H9 (cell line): ENCODE measurements around the gene LRRC7. TPM values are rescaled to one million over a fixed set of nuclear protein-coding genes. Genes with fewer than 3 reads are reported as not detected.

Source experiments
- DNase-seq: peaks from one replicate; pipeline ENCODE4 v3.0.0-alpha.2; 2017
- H2AFZ ChIP-seq: one replicate; pipeline ENCODE4 v1.6.1; 2013; ENCODE audit warnings: mild to moderate bottlenecking, low read length, control low read depth, moderate library complexity
- H2AK5ac ChIP-seq: 2 replicates; pipeline ENCODE4 v1.6.1; 2013; ENCODE audit warnings: low read length, control low read depth, mixed read lengths; ENCODE audit not compliant: insufficient read length
- H2BK120ac ChIP-seq: one replicate; pipeline ENCODE4 v1.6.1; 2013; ENCODE audit warnings: low read depth, mild to moderate bottlenecking, low read length, control low read depth, inconsistent platforms; ENCODE audit not compliant: poor library complexity, severe bottlenecking
- H2BK12ac ChIP-seq: 2 replicates; pipeline ENCODE4 v1.6.1; 2013; ENCODE audit warnings: low read length, control low read depth, mixed read lengths, low read depth; ENCODE audit not compliant: insufficient read length
- H2BK15ac ChIP-seq: 2 replicates; pipeline ENCODE4 v1.6.1; 2013; ENCODE audit warnings: low read depth, low read length, control low read depth
- H2BK20ac ChIP-seq: one replicate; pipeline ENCODE4 v1.6.1; 2013; ENCODE audit warnings: low read depth, mild to moderate bottlenecking, low read length, control low read depth, inconsistent platforms; ENCODE audit not compliant: poor library complexity, severe bottlenecking
- H2BK5ac ChIP-seq: 2 replicates; pipeline ENCODE4 v1.6.1; 2013; ENCODE audit warnings: low read length, control low read depth, mixed read lengths; ENCODE audit not compliant: insufficient read length
- H3K14ac ChIP-seq: 2 replicates; pipeline ENCODE4 v1.6.1; 2013; ENCODE audit warnings: low read length, control low read depth; ENCODE audit not compliant: insufficient read depth
- H3K18ac ChIP-seq: 2 replicates; pipeline ENCODE4 v1.6.1; 2013; ENCODE audit warnings: low read depth, mild to moderate bottlenecking, mixed read lengths, low read length, control low read depth; ENCODE audit not compliant: insufficient read length
- H3K23ac ChIP-seq: 2 replicates; pipeline ENCODE4 v1.6.1; 2013; ENCODE audit warnings: low read length, control low read depth, mixed read lengths, low read depth; ENCODE audit not compliant: insufficient read length
- H3K23me2 ChIP-seq: 2 replicates; pipeline ENCODE4 v1.6.1; 2013; ENCODE audit warnings: low read depth, mild to moderate bottlenecking, mixed read lengths, low read length, control low read depth; ENCODE audit not compliant: insufficient read length, poor library complexity, severe bottlenecking
- H3K27ac ChIP-seq: 2 replicates; pipeline ENCODE4 v1.5.1; 2013; ENCODE audit warnings: low read length, control low read depth, mixed read lengths, low read depth; ENCODE audit not compliant: insufficient read length
- H3K27me3 ChIP-seq: 2 replicates; pipeline ENCODE4 v1.6.1; 2013; ENCODE audit warnings: low read length, control low read depth, inconsistent platforms; ENCODE audit not compliant: insufficient read depth
- H3K4ac ChIP-seq: 2 replicates; pipeline ENCODE4 v1.6.1; 2013; ENCODE audit warnings: low read depth, mild to moderate bottlenecking, control low read depth, inconsistent platforms, low read length, moderate library complexity
- H3K4me1 ChIP-seq: 2 replicates; pipeline ENCODE4 v1.6.1; 2013; ENCODE audit warnings: low read length, control low read depth, inconsistent platforms; ENCODE audit not compliant: insufficient read depth
- H3K4me2 ChIP-seq: 2 replicates; pipeline ENCODE4 v1.6.1; 2013; ENCODE audit warnings: low read length, control low read depth, mixed read lengths; ENCODE audit not compliant: insufficient read length, insufficient read depth
- H3K56ac ChIP-seq: 2 replicates; pipeline ENCODE4 v1.6.1; 2013; ENCODE audit warnings: low read depth, mild to moderate bottlenecking, mixed read lengths, low read length, control low read depth; ENCODE audit not compliant: insufficient read length
- H3K79me1 ChIP-seq: 2 replicates; pipeline ENCODE4 v1.6.1; 2013; ENCODE audit warnings: low read depth, mild to moderate bottlenecking, moderate library complexity, low read length, control low read depth, inconsistent platforms; ENCODE audit not compliant: insufficient read depth, poor library complexity, severe bottlenecking
- H3K79me2 ChIP-seq: 2 replicates; pipeline ENCODE4 v1.6.1; 2013; ENCODE audit warnings: low read length, control low read depth, inconsistent platforms; ENCODE audit not compliant: insufficient read depth
- H3K9ac ChIP-seq: 2 replicates; pipeline ENCODE4 v1.6.1; 2013; ENCODE audit warnings: low read length, control low read depth, mixed read lengths; ENCODE audit not compliant: insufficient read length; ENCODE audit errors: extremely low read depth
- H3K9me3 ChIP-seq: one replicate; pipeline ENCODE4 v1.6.1; 2013; ENCODE audit warnings: low read depth, low read length, inconsistent platforms; ENCODE audit not compliant: control insufficient read depth
- H3T11ph ChIP-seq: one replicate; pipeline ENCODE4 v1.6.1; 2013; ENCODE audit warnings: mild to moderate bottlenecking, low read length, control low read depth, inconsistent platforms
- H4K20me1 ChIP-seq: one replicate; pipeline ENCODE4 v1.6.1; 2013; ENCODE audit not compliant: control insufficient read depth, insufficient read length, insufficient read depth
- H4K5ac ChIP-seq: 2 replicates; pipeline ENCODE4 v1.6.1; 2013; ENCODE audit warnings: low read depth, mild to moderate bottlenecking, mixed read lengths, low read length, control low read depth; ENCODE audit not compliant: insufficient read length
- H4K8ac ChIP-seq: replicated peaks from 2 replicates; pipeline ENCODE4 v1.6.1; 2013; ENCODE audit warnings: low read length, control low read depth, mixed read lengths, low read depth; ENCODE audit not compliant: insufficient read length
- H4K91ac ChIP-seq: 2 replicates; pipeline ENCODE4 v1.6.1; 2013; ENCODE audit warnings: low read depth, mild to moderate bottlenecking, moderate library complexity, mixed read lengths, low read length, control low read depth; ENCODE audit not compliant: insufficient read length
- H3K27ac Mint-ChIP-seq, 3 experiments: 2 replicates in 2 of 3; 3 replicates in 1 of 3; pipeline ENCODE4 v1.8.0; 2020 to 2021; ENCODE audit warnings: mixed read lengths in 3 of 3, mild to moderate bottlenecking in 1 of 3, moderate library complexity in 1 of 3
- H3K27me3 Mint-ChIP-seq: 2 replicates; pipeline ENCODE4 v1.8.0; 2021; ENCODE audit warnings: low read depth, mild to moderate bottlenecking, moderate library complexity, mixed read lengths
- H3K36me3 Mint-ChIP-seq, 3 experiments: 2 replicates in 2 of 3; 3 replicates in 1 of 3; pipeline ENCODE4 v1.8.0; 2020 to 2021; ENCODE audit warnings: low read depth in 3 of 3, mixed read lengths in 3 of 3; ENCODE audit not compliant: insufficient read depth in 1 of 3
- H3K4me1 Mint-ChIP-seq, 2 experiments: 2 replicates each; pipeline ENCODE4 v1.8.0; 2020; ENCODE audit warnings: mixed read lengths in 2 of 2
- H3K4me3 Mint-ChIP-seq, 2 experiments: 2 replicates in 1 of 2; 3 replicates in 1 of 2; pipeline ENCODE4 v1.8.0; 2020 to 2021; ENCODE audit warnings: mild to moderate bottlenecking in 2 of 2, mixed read lengths in 2 of 2, moderate library complexity in 1 of 2
- H3K9me3 Mint-ChIP-seq, 2 experiments: 2 replicates in 1 of 2; 3 replicates in 1 of 2; pipeline ENCODE4 v1.8.0; 2020; ENCODE audit warnings: mild to moderate bottlenecking in 2 of 2, mixed read lengths in 2 of 2, moderate library complexity in 1 of 2
- WGBS: extraction: QIAGEN DNeasy Blood & Tissue Kit; methylation state at CpG from one replicate; pipeline ENCODE4 v1.1.7; 2013; ENCODE audit warnings: missing lambda C conversion rate, low lambda C conversion rate, mixed read lengths; ENCODE audit not compliant: insufficient read length; ENCODE audit errors: extremely low coverage; 5-methylcytosine and 5-hydroxymethylcytosine counted together
- total RNA-seq: library from RNA; stranded (reverse); gene quantifications from 2 replicates; pipeline ENCODE4 v1.2.1, GENCODE V29; 2021
- TF ChIP-seq, protein P1 (sequence below): fragments of 200-600 bp; sonication (generic); conservative IDR thresholded peaks from 3 replicates; pipeline ENCODE4 v1.8.0; 2021; ENCODE audit warnings: antibody characterized with exemption, mild to moderate bottlenecking

LRRC7 gene
- total RNA-seq, 1 experiment from 2014 or later: not detected

DNA sequence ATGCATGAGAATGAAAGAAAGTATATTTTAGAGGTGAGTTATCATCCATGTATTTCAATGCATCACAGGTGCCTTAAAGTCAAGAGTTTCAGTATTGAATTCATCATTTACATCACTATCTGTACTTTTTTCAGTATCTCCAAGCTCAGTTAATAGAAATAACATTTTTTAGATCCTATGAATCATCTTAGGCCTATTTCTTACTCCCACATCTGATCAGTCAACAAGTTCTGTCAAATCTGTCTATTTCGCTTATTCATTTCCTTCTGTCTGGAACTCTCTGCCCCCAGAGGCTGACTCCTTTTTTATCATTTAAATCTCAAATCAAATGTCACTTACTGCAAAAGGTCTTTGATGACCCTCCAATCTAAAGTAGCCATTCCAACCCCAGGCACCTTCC lies 295.2 kb downstream of the LRRC7 start:
- no peak overlapping the region for H3K27ac Mint-ChIP-seq
- no peak overlapping the region for H4K8ac ChIP-seq
- no CpG with 5 or more reads among the region's 1 CpG for WGBS
- no peaks in the 10 kb centered on the region for H3K27me3 ChIP-seq
- H2BK5ac ChIP-seq: no peak overlapping the region
- H2BK120ac ChIP-seq: no peak overlapping the region
- no peak overlapping the region for H3K4ac ChIP-seq
- H4K5ac ChIP-seq: no peak overlapping the region
- H3K4me3 Mint-ChIP-seq: no peak overlapping the region
- H2AFZ ChIP-seq: no peak overlapping the region
- H3K23me2 ChIP-seq: no peaks in the 10 kb centered on the region
- peaks cover 7 to 8% of the 10 kb centered on the region in 2 experiments for H3K4me1 Mint-ChIP-seq
- no peak for DNase-seq
- no peaks in the 10 kb centered on the region for H3K9me3 Mint-ChIP-seq
- H2BK20ac ChIP-seq: no peak overlapping the region
- no peaks in the 10 kb centered on the region; the same call in 1 of the 2 replicates for H3K4me1 ChIP-seq
- H3K4me2 ChIP-seq: no peak overlapping the region
- H3K27me3 Mint-ChIP-seq: no peaks in the 10 kb centered on the region
- H3K9ac ChIP-seq: no peak overlapping the region
- H2BK15ac ChIP-seq: no peak overlapping the region
- no peak overlapping the region for H3T11ph ChIP-seq
- no peaks in the 10 kb centered on the region for H3K36me3 Mint-ChIP-seq
- H3K79me1 ChIP-seq: no peaks in the 10 kb centered on the region
- no peaks in the 10 kb centered on the region for H4K20me1 ChIP-seq
- no peak overlapping the region for H3K56ac ChIP-seq
- no peak overlapping the region for H3K23ac ChIP-seq
- no peak overlapping the region for H3K18ac ChIP-seq
- TF ChIP-seq, protein P1, sequence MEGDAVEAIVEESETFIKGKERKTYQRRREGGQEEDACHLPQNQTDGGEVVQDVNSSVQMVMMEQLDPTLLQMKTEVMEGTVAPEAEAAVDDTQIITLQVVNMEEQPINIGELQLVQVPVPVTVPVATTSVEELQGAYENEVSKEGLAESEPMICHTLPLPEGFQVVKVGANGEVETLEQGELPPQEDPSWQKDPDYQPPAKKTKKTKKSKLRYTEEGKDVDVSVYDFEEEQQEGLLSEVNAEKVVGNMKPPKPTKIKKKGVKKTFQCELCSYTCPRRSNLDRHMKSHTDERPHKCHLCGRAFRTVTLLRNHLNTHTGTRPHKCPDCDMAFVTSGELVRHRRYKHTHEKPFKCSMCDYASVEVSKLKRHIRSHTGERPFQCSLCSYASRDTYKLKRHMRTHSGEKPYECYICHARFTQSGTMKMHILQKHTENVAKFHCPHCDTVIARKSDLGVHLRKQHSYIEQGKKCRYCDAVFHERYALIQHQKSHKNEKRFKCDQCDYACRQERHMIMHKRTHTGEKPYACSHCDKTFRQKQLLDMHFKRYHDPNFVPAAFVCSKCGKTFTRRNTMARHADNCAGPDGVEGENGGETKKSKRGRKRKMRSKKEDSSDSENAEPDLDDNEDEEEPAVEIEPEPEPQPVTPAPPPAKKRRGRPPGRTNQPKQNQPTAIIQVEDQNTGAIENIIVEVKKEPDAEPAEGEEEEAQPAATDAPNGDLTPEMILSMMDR: no peak
- H3K9me3 ChIP-seq: no peaks in the 10 kb centered on the region
- H2BK12ac ChIP-seq: no peak overlapping the region
- no peak overlapping the region for H3K27ac ChIP-seq
- H3K79me2 ChIP-seq: no peaks in the 10 kb centered on the region
- H4K91ac ChIP-seq: no peak overlapping the region
- H3K14ac ChIP-seq: no peak overlapping the region
- no peak overlapping the region for H2AK5ac ChIP-seq
